Mucosa of rectum (tissue), 2 donors: ENCODE measurements around the gene PZP.
"Not testable (repeated sequence)": the region's sequence is repeated elsewhere in the genome, so short reads cannot be mapped to it uniquely, and the experiment has no call there.

Experiments used
- H3K27ac ChIP-seq, 2 donors: one replicate each; pipeline ENCODE4 v1.7.0; 2013; ENCODE audit warnings: inconsistent platforms in 2 of 2, low read depth in 2 of 2, low read length in 2 of 2
- H3K27me3 ChIP-seq, 2 donors: one replicate each; pipeline ENCODE4 v1.7.0; 2013; ENCODE audit warnings: low read length in 2 of 2; ENCODE audit not compliant: control insufficient read depth in 2 of 2, insufficient read depth in 2 of 2
- H3K36me3 ChIP-seq, 2 donors: one replicate each; pipeline ENCODE4 v1.7.0; 2013; ENCODE audit warnings: low read length in 2 of 2; ENCODE audit not compliant: control insufficient read depth in 2 of 2, insufficient read depth in 2 of 2
- H3K4me1 ChIP-seq, 2 donors: one replicate each; pipeline ENCODE4 v1.7.0; 2013; ENCODE audit warnings: low read length in 2 of 2, mild to moderate bottlenecking in 1 of 2; ENCODE audit not compliant: control insufficient read depth in 2 of 2, insufficient read depth in 2 of 2
- H3K4me3 ChIP-seq, 2 donors: one replicate each; pipeline ENCODE4 v1.7.0; 2013; ENCODE audit warnings: low read length in 2 of 2
- H3K9ac ChIP-seq, 2 donors: one replicate each; pipeline ENCODE4 v1.7.0; 2013; ENCODE audit warnings: low read length in 2 of 2, low read depth in 1 of 2, mild to moderate bottlenecking in 1 of 2
- H3K9me3 ChIP-seq, 2 donors: one replicate each; pipeline ENCODE4 v1.7.0; 2013; ENCODE audit warnings: low read length in 2 of 2; ENCODE audit not compliant: control insufficient read depth in 2 of 2
- donor health status: healthy.
- donor health status: Normal muscosa, but diverticular disease.

Gene PZP

DNA sequence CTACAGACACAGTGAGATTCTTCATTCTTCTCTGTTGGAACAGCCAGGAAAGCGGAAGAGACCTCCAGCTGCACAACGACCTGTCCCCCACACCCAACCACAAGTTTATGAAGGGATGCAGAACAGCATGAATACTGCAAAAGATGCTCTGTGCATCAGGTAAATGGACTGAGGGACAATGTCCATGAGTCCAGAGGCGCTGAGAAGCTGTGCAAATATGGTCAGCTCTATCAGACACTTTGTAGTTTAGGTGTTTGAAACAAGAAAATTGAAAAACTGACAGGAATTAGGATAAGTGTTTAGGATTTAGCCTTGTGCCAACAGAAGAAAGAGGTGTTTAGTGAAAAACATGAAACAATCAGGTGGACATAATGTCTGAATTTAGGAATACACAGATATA, 33.1 kb upstream of the PZP start:
- Histone ChIP-seq H3K9ac (no peak overlapping the region), H3K4me1 (no peaks in the 10 kb centered on the region), H3K36me3 (no peaks in the 10 kb centered on the region), H3K27ac (no peak overlapping the region), H3K4me3 (no peak overlapping the region), H3K9me3 (no peaks in the 10 kb centered on the region), H3K27me3 (no peaks in the 10 kb centered on the region)

DNA sequence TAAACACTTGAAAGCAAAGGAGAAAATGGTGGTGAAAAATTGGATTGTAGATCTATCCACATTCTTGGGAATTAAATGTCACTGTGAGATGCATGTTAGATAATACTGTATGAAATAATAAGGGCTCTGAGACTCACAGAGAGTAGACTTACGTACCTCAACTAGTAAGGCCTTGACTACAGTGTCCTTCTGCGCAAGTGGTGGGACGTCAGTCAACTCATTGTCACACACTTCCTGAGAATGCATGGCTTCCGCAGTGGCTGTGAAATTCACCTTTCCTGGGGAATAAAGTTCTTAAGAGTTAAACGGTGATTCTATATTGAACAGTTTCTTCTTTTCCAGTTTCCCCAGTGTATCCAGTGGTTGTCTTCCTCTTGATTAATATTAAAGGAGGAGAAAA, 32.6 kb upstream of the PZP start:
- no peak overlapping the region for H3K9ac ChIP-seq
- no peaks in the 10 kb centered on the region for H3K36me3 ChIP-seq
- H3K27me3 ChIP-seq = no peaks in the 10 kb centered on the region
- peak overlapping the region in 1 of 2 donors; percentile 46 for H3K4me3 ChIP-seq
- H3K4me1 ChIP-seq = no peaks in the 10 kb centered on the region
- no peak overlapping the region for H3K27ac ChIP-seq
- H3K9me3 ChIP-seq = no peaks in the 10 kb centered on the region

DNA sequence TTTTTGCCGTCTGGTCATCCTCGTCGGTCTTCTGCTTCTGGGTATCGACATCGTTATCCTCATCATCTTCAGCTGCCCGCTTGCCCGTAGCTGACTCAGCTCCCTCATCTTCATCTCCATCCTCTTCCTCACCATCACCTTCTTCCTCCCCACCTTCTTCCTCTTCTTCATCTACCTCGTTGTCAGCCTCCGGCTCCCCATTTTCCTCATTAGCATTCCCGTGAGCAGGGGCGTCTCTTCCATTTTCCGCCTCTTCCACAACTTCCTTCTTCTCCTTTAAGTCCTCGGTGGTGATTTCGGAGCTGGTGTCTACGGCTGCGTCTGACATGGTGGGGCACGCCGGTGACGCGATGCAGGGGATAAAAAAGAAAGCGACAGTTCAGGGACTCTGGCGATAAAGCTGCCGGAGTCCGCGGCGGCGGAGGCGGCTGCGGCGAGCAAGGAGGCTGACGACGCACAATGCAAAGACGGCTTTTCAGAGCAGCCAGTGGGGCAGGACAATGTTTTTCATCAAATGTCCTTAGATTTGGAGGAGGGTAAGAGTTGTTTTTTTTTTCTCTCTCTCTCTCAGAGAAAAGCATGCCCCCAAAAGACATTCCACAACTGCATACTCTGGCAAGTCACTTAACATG, 31.9 kb upstream of the PZP start:
- H3K27ac ChIP-seq, H3K27me3 ChIP-seq, H3K9me3 ChIP-seq, H3K9ac ChIP-seq, H3K36me3 ChIP-seq, H3K4me1 ChIP-seq: not testable (repeated sequence)
- H3K4me3 ChIP-seq = peak overlapping the region; percentile 6 to 46

DNA sequence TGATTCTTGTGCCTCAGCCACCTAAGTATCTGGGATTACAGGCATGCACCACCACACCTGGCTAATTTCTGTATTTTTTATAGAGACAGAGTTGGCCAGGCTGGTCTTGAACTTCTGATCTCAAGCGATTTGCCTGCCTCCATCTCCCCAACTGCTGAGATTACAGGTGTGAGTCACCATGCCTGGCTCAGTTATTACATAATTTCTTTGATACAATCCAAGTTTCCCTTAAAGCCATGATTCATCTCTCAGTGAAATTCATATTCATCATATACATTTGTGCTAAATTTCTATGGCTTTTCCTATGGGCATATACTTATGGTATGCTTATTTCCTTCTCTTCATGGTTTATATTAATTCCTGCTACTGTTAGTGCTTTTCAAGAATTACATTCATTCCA, 29.1 kb upstream of the PZP start:
- Histone ChIP-seq H3K9me3 (no peaks in the 10 kb centered on the region), H3K4me1 (no peaks in the 10 kb centered on the region), H3K9ac (no peak overlapping the region), H3K4me3 (no peak overlapping the region), H3K36me3 (no peaks in the 10 kb centered on the region), H3K27me3 (no peaks in the 10 kb centered on the region), H3K27ac (no peak overlapping the region)

DNA sequence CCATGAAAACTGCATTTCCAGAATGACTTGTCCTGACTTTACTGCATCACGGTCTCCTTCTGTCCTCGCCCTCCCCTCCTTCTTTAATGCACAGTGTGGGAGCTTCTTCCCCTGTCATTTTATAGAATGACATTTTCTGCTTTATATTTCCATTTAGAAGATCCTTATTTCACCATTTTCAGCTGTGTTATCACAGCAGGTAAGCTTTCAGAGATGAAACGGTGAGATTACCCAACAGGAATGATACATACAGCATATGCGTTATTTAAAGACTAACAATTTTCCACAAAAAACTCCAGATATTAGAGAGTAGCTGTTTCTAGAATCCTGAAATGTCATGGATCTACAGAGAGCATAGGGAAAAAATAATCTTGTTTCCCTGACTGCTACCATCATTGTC, 27.3 kb upstream of the PZP start:
- Histone ChIP-seq H3K4me3 (no peak overlapping the region), H3K36me3 (no peaks in the 10 kb centered on the region), H3K9ac (no peak overlapping the region), H3K9me3 (no peaks in the 10 kb centered on the region), H3K4me1 (no peaks in the 10 kb centered on the region), H3K27ac (no peak overlapping the region), H3K27me3 (no peaks in the 10 kb centered on the region)

DNA sequence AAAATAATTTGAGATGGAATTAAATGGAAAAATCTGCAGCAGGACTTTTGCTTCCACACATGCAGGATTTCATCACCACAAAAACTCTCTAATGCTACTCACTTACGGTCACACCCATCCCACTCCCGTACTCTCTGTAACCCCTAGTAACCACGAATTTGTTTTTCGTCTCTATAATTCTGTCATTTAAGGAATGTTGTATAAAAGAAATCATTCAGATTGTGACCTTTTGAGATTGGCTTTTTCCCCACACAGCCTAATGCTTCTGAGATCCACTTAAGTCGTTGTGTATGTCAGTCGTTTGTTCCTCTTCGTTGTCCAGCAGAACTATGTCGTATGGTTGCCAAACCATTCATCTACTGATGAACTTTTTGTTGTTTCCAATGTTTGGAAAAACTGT, 19.8 kb upstream of the PZP start:
- Histone ChIP-seq H3K9me3 (no peaks in the 10 kb centered on the region), H3K36me3 (no peaks in the 10 kb centered on the region), H3K4me3 (no peak overlapping the region), H3K4me1 (no peaks in the 10 kb centered on the region), H3K9ac (no peak overlapping the region), H3K27ac (no peak overlapping the region), H3K27me3 (no peaks in the 10 kb centered on the region)

DNA sequence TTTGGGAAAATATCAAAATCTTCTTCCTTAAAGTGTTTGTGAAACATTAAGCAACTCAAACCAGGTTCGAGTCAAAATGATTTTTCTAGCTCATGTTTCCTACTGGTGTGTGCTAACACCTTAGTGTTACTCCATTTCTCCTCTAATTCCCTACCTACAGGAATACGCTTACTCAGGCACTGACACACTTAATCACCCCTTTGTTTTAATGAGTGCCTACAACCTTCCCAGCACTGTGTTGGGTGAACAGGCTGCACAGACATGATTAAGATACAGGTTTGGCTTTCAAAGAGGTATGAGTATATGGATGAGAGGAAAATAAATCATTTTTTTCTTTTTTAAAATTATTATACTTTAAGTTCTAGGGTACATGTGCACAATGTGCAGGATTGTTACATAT, 15.6 kb upstream of the PZP start:
- no peaks in the 10 kb centered on the region for H3K4me1 ChIP-seq

DNA sequence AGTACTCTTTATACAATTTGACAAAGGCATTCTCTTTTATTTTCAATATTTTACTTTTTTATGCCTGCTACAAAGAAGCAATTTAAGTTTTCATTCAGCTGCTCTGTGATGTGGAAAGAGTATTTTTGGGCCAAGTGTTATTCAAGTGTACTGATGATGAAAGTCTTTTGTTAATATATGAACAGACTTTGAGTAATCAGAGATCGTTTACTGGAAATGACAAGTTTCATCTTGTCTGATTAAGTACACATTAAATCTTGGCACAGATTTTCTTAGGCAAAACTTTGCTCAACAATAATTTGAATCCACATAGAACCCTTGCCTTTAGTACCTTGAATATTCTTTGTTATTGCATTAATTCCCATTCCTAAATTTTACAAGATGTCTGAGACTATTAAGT, 13.3 kb upstream of the PZP start:
- no peaks in the 10 kb centered on the region for H3K36me3 ChIP-seq
- H3K27me3 ChIP-seq = no peaks in the 10 kb centered on the region
- no peak overlapping the region for H3K27ac ChIP-seq
- H3K9ac ChIP-seq = no peak overlapping the region
- no peaks in the 10 kb centered on the region for H3K4me1 ChIP-seq
- H3K4me3 ChIP-seq = no peak overlapping the region
- H3K9me3 ChIP-seq = no peaks in the 10 kb centered on the region

More for the DNA sequence above, 15.6 kb upstream of the PZP start:
- Histone ChIP-seq H3K36me3 (no peaks in the 10 kb centered on the region), H3K9ac (no peak overlapping the region), H3K27ac (no peak overlapping the region), H3K27me3 (no peaks in the 10 kb centered on the region), H3K4me3 (no peak overlapping the region), H3K9me3 (no peaks in the 10 kb centered on the region)

DNA sequence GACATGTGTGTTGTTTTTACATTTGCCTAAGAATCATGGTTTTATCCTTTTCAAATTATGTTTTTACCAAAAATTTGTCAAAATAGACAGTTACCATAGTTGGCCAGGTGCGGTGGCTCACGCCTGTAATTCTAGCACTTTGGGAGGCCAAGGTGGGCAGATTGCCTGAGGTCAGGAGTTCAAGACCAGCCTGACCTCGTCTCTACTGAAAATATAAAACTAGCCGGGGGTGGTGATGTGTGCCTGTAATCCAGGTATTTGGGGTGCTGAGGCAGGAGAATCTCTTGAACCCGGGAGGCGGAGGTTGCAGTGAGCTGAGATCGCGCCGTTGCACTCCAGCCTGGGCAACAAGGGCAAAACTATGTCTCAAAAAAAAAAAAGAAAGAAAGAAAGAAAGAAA, 12.8 kb upstream of the PZP start:
- H3K27ac ChIP-seq, H3K9ac ChIP-seq: not testable (repeated sequence)

DNA sequence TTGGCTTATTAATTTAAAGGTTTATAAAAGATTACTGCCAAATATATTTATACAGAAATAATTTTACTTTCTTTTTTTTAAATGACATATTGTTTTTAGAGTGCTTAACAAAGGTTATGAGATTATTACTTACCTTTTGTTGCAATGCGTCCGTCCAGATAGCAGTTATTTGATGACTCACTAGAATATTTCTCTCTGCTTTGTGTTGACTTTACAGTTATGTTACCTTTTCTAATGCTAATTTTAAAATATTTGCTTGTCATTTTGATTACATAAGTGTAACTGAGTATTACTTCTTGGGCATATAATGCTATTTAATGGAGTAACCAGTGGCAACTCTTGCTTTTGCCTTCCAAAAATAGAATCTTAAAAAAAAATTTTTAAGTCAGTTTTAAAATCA, 6.3 kb upstream of the PZP start:
- H3K4me3 ChIP-seq = no peak overlapping the region
- H3K9ac ChIP-seq = no peak overlapping the region
- H3K9me3 ChIP-seq = no peaks in the 10 kb centered on the region
- H3K36me3 ChIP-seq = no peaks in the 10 kb centered on the region
- no peak overlapping the region for H3K27ac ChIP-seq
- H3K4me1 ChIP-seq = no peaks in the 10 kb centered on the region
- H3K27me3 ChIP-seq = no peaks in the 10 kb centered on the region

More for the DNA sequence above, 12.8 kb upstream of the PZP start:
- not testable (repeated sequence) for H3K9me3 ChIP-seq, H3K4me3 ChIP-seq, H3K4me1 ChIP-seq, H3K36me3 ChIP-seq, H3K27me3 ChIP-seq

DNA sequence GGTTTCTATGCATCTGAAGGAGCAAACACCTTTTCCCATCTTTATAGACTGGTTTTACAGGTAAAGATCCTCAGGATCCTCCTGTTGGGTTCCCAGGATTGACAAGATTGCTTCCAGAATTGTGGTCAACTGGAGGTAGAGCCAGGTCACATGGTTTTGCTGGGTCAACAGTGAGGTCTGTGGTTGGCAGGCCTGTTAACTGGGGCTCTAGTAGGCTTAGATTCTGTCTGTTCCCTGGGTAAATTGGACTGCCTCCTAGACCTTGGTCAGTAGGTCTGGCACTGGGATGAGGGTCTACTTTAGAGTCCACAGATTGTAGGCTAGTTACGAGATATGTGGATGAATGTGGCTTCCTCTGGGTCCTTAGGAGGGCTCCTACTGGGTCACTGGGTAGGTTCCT, 3.5 kb upstream of the PZP start:
- Histone ChIP-seq H3K9me3 (no peaks in the 10 kb centered on the region), H3K9ac (no peak overlapping the region), H3K36me3 (no peaks in the 10 kb centered on the region), H3K4me1 (no peaks in the 10 kb centered on the region), H3K27me3 (no peaks in the 10 kb centered on the region), H3K4me3 (no peak overlapping the region), H3K27ac (no peak overlapping the region)
